HG03103 (cell line): Measurements from ENCODE around the gene PTPRT.

ENCODE experiments used
- ATAC-seq: cut with Tn5 transposase; IDR thresholded peaks from one replicate; pipeline ENCODE4 v1.9.1; 2021; ENCODE audit warnings: low read depth; ENCODE audit not compliant: unreplicated experiment

Gene PTPRT

GRCh38 chr20:42742926-42743325 is 446.8 kb downstream of the PTPRT start:
- ATAC-seq, result no peak

- ATAC-seq, result no peak
Measured at GRCh38 chr20:42741906-42742305, 447.8 kb downstream of the PTPRT start.

GRCh38 chr20:42740226-42740870 is 449.4 kb downstream of the PTPRT start:
- no peak for ATAC-seq

GRCh38 chr20:42739683-42740082 is 450.0 kb downstream of the PTPRT start:
- no peak for ATAC-seq

GRCh38 chr20:42735539-42735938 is 454.2 kb downstream of the PTPRT start:
- ATAC-seq, result no peak

- ATAC-seq, result no peak
Measured at GRCh38 chr20:42734660-42735368, 454.9 kb downstream of the PTPRT start.

GRCh38 chr20:42721923-42722322 is 467.8 kb downstream of the PTPRT start:
- no peak for ATAC-seq

GRCh38 chr20:42714298-42715141 is 475.2 kb downstream of the PTPRT start:
- ATAC-seq, result no peak

GRCh38 chr20:42708266-42708665 is 481.4 kb downstream of the PTPRT start:
- no peak for ATAC-seq

- ATAC-seq, result no peak
Measured at GRCh38 chr20:42706759-42707158, 482.9 kb downstream of the PTPRT start.

GRCh38 chr20:42705550-42705949 is 484.2 kb downstream of the PTPRT start:
- ATAC-seq, result no peak

- no peak for ATAC-seq
Measured at GRCh38 chr20:42703744-42704143, 486.0 kb downstream of the PTPRT start.

GRCh38 chr20:42701948-42702347 is 487.8 kb downstream of the PTPRT start:
- ATAC-seq, result no peak

GRCh38 chr20:42700372-42700771 is 489.3 kb downstream of the PTPRT start:
- ATAC-seq, result no peak

GRCh38 chr20:42697962-42698361 is 491.7 kb downstream of the PTPRT start:
- no peak for ATAC-seq

- ATAC-seq, result no peak
Measured at GRCh38 chr20:42690842-42691437, 498.8 kb downstream of the PTPRT start.

- ATAC-seq, result no peak
Measured at GRCh38 chr20:42688576-42688975, 501.1 kb downstream of the PTPRT start.

- ATAC-seq, result no peak
Measured at GRCh38 chr20:42686057-42686456, 503.6 kb downstream of the PTPRT start.

- ATAC-seq, result no peak
Measured at GRCh38 chr20:42678895-42679294, 510.8 kb downstream of the PTPRT start.

- ATAC-seq, result no peak
Measured at GRCh38 chr20:42656130-42656529, 533.6 kb downstream of the PTPRT start.

- no peak for ATAC-seq
Measured at GRCh38 chr20:42652266-42652665, 537.4 kb downstream of the PTPRT start.
